Neural cell (in vitro differentiated cells): ENCODE results near the gene UBAP2L.

ENCODE experiments used
- EP300 ChIP-seq: fragments of 450-650 bp; conservative IDR thresholded peaks from 2 replicates; pipeline ENCODE4 v1.6.1; 2014; ENCODE audit warnings: antibody characterized with exemption, mild to moderate bottlenecking, moderate library complexity; ENCODE audit not compliant: poor library complexity, severe bottlenecking
- MXI1 ChIP-seq: fragments of 450-650 bp; conservative IDR thresholded peaks from 2 replicates; pipeline ENCODE4 v1.6.1; 2014; ENCODE audit warnings: antibody characterized with exemption, mild to moderate bottlenecking; ENCODE audit not compliant: poor library complexity, severe bottlenecking
- POLR2AphosphoS5 ChIP-seq: IDR thresholded peaks from 2 replicates; pipeline ENCODE4 v1.6.1; 2012
- TAF1 ChIP-seq: IDR thresholded peaks from 2 replicates; pipeline ENCODE4 v1.6.1; 2012; ENCODE audit warnings: low read depth
- TF ChIP-seq, protein P1 (sequence below): IDR thresholded peaks from 2 replicates; pipeline ENCODE4 v1.6.1; 2012; ENCODE audit warnings: borderline replicate concordance
- TF ChIP-seq, protein P2 (sequence below): fragments of 450-650 bp; IDR thresholded peaks from 2 replicates; pipeline ENCODE4 v1.5.1; 2014; ENCODE audit warnings: antibody characterized with exemption, mild to moderate bottlenecking, moderate library complexity; ENCODE audit not compliant: poor library complexity, severe bottlenecking

DNA sequence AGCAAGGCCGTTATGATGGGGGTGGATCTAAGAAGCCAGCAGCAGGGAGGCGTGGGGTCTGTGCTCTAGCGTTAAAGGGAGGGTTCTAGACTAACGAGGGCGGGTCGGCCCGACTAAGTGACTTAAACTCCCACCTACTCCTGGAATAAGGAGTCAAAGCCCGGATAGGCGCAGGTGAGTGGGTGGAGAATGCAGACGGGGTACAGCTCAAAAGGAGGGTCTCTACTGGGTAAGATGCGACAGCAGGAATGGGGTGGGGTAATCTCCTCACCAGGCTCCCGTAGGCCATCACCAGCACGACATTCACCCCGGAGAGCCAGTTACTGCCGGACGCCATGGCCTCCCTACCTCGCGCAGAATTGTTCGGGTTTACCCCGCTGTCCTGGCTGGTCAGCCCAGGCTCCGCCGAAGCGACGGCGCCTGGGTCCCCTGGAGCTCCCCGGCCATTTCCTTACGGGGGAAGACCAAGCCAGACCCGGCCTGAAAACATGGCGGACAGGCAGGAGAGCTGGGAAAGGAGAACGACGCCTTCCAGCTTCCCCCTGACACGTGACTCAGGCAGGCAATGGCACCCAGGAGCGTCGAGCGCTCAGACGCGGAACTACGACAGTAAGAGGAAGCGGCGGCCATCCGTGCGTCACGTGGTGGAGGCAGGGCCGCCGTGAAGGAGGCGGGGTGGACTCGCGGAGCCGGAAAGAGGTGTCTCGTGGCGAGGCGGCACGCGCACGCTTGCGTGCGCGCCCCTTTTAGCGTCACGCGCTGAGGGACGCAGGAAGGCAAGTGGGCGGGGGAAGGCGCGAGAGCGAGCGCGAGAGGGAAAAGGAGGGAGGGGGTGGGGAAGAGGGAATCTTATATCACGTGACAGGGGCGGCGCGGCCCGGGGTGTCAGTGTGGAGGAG, at the start of gene UBAP2L:
- TF ChIP-seq, protein P1, sequence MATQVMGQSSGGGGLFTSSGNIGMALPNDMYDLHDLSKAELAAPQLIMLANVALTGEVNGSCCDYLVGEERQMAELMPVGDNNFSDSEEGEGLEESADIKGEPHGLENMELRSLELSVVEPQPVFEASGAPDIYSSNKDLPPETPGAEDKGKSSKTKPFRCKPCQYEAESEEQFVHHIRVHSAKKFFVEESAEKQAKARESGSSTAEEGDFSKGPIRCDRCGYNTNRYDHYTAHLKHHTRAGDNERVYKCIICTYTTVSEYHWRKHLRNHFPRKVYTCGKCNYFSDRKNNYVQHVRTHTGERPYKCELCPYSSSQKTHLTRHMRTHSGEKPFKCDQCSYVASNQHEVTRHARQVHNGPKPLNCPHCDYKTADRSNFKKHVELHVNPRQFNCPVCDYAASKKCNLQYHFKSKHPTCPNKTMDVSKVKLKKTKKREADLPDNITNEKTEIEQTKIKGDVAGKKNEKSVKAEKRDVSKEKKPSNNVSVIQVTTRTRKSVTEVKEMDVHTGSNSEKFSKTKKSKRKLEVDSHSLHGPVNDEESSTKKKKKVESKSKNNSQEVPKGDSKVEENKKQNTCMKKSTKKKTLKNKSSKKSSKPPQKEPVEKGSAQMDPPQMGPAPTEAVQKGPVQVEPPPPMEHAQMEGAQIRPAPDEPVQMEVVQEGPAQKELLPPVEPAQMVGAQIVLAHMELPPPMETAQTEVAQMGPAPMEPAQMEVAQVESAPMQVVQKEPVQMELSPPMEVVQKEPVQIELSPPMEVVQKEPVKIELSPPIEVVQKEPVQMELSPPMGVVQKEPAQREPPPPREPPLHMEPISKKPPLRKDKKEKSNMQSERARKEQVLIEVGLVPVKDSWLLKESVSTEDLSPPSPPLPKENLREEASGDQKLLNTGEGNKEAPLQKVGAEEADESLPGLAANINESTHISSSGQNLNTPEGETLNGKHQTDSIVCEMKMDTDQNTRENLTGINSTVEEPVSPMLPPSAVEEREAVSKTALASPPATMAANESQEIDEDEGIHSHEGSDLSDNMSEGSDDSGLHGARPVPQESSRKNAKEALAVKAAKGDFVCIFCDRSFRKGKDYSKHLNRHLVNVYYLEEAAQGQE: peak; percentile 84
- peak; percentile 89 for TF ChIP-seq POLR2AphosphoS5
- peak; percentile 96 for TF ChIP-seq TAF1
- TF ChIP-seq, protein P2, sequence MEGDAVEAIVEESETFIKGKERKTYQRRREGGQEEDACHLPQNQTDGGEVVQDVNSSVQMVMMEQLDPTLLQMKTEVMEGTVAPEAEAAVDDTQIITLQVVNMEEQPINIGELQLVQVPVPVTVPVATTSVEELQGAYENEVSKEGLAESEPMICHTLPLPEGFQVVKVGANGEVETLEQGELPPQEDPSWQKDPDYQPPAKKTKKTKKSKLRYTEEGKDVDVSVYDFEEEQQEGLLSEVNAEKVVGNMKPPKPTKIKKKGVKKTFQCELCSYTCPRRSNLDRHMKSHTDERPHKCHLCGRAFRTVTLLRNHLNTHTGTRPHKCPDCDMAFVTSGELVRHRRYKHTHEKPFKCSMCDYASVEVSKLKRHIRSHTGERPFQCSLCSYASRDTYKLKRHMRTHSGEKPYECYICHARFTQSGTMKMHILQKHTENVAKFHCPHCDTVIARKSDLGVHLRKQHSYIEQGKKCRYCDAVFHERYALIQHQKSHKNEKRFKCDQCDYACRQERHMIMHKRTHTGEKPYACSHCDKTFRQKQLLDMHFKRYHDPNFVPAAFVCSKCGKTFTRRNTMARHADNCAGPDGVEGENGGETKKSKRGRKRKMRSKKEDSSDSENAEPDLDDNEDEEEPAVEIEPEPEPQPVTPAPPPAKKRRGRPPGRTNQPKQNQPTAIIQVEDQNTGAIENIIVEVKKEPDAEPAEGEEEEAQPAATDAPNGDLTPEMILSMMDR: no peak
- TF ChIP-seq MXI1: peak; percentile 87
- TF ChIP-seq EP300: peak; percentile 67
